Caco-2 (cell line): ENCODE data around the gene SLC6A13. TPM values are rescaled to one million over a fixed set of nuclear protein-coding genes. Genes with fewer than 3 reads are reported as not detected.

Source experiments
- BruUV-seq: library from RNA; stranded (reverse); fragments of 400-500 nt; replicated peaks from 2 replicates; lab custom pipeline; 2021; lab: Mats Ljungman, UMichigan
- CTCF ChIA-PET: fragments of 300-600 bp; sonication (Branson Sonifier 250); formaldehyde crosslinking; loops from one replicate; lab custom pipeline; 2022; ENCODE audit warnings: antibody characterized with exemption; lab: Charles Lee
- POLR2A ChIA-PET: fragments of 300-600 bp; sonication (Branson Sonifier 250); formaldehyde crosslinking; loops from one replicate; lab custom pipeline; 2022; ENCODE audit warnings: antibody characterized with exemption; lab: Charles Lee
- DNase-seq, 2 experiments: peaks; one replicate each; pipeline versions ENCODE4 v3.0.0 to v3.0.0-alpha.2; 2020 to 2022
- H3K27me3 ChIP-seq: replicated peaks from 2 replicates; pipeline ENCODE4 v1.6.0; 2011; ENCODE audit warnings: low read length; ENCODE audit not compliant: control insufficient read depth, insufficient read depth
- H3K36me3 ChIP-seq: 2 replicates; pipeline ENCODE4 v1.5.1; 2011; ENCODE audit warnings: low read length; ENCODE audit not compliant: control insufficient read depth, insufficient read depth
- H3K4me1 ChIP-seq: fragments of 250-450 bp; sonication (Bioruptor Pico); 2 replicates; pipeline ENCODE4 v1.5.1; 2020; ENCODE audit warnings: mild to moderate bottlenecking
- H3K4me3 ChIP-seq: 2 replicates; pipeline ENCODE4 v1.5.1; 2011; ENCODE audit warnings: low read depth, mild to moderate bottlenecking, control low read depth, low read length
- H3K9me3 ChIP-seq: fragments of 250-450 bp; sonication (Bioruptor Pico); 2 replicates; pipeline ENCODE4 v1.5.1; 2020; ENCODE audit warnings: mild to moderate bottlenecking, moderate library complexity
- H3K27ac Mint-ChIP-seq: one replicate; pipeline ENCODE4 v1.8.0; 2022; ENCODE audit warnings: mixed read lengths; ENCODE audit not compliant: unreplicated experiment
- H3K27me3 Mint-ChIP-seq: one replicate; pipeline ENCODE4 v1.8.0; 2022; ENCODE audit warnings: mixed read lengths; ENCODE audit not compliant: insufficient read depth, unreplicated experiment
- H3K36me3 Mint-ChIP-seq: one replicate; pipeline ENCODE4 v1.8.0; 2022; ENCODE audit warnings: mild to moderate bottlenecking, mixed read lengths; ENCODE audit not compliant: insufficient read depth, unreplicated experiment
- H3K4me1 Mint-ChIP-seq: one replicate; pipeline ENCODE4 v1.8.0; 2022; ENCODE audit warnings: low read depth, mixed read lengths; ENCODE audit not compliant: unreplicated experiment
- H3K4me3 Mint-ChIP-seq: one replicate; pipeline ENCODE4 v1.8.0; 2022; ENCODE audit warnings: mild to moderate bottlenecking, moderate library complexity, mixed read lengths; ENCODE audit not compliant: unreplicated experiment
- H3K9me3 Mint-ChIP-seq: one replicate; pipeline ENCODE4 v1.8.0; 2022; ENCODE audit warnings: mixed read lengths; ENCODE audit not compliant: unreplicated experiment
- CTCF ChIP-seq, 2 experiments: fragments of 200-600 bp in 1 of 2; IDR thresholded peaks; 1 replicate in 1 of 2; 2 replicates in 1 of 2; pipeline versions ENCODE4 v1.5.1 to v1.8.0; 2011 to 2022; ENCODE audit warnings: antibody characterized with exemption in 1 of 2, control low read depth in 1 of 2, inconsistent platforms in 1 of 2, low read depth in 1 of 2, low read length in 1 of 2, mild to moderate bottlenecking in 1 of 2, moderate library complexity in 1 of 2; ENCODE audit not compliant: insufficient read depth in 1 of 2, severe bottlenecking in 1 of 2, unreplicated experiment in 1 of 2
- intact Hi-C: fragments of 100-400 bp; cut with micrococcal nuclease; formaldehyde crosslinking; loops from one replicate; pipeline ENCODE4 v1.10.0; 2022; ENCODE audit not compliant: unreplicated experiment
- total RNA-seq: library from RNA; stranded (reverse); gene quantifications from 2 replicates; pipeline ENCODE4 v1.2.3, GENCODE V29; 2022

SLC6A13 gene
- total RNA-seq, 1 experiment from 2014 or later = 1.0 TPM

GRCh38 chr12:195156-195555 lies 67.5 kb downstream of the SLC6A13 start:
- Mint-ChIP-seq H3K4me3 (no peak overlapping the region), H3K27me3 (peaks cover 12% of the 10 kb centered on the region), H3K9me3 (no peaks in the 10 kb centered on the region), H3K27ac (no peak overlapping the region), H3K36me3 (no peaks in the 10 kb centered on the region), H3K4me1 (no peaks in the 10 kb centered on the region)
- DNase-seq = no peak
- POLR2A ChIA-PET = no interaction called here
- no peak for TF ChIP-seq CTCF (IDR thresholded peaks at IDR 0.05; ENCODE audit: insufficient read depth in 1 of 2, low read depth in 1 of 2, low read length in 1 of 2, severe bottlenecking in 1 of 2, unreplicated experiment in 1 of 2)
- Histone ChIP-seq H3K4me1 (0 out of 2 replicates have a peak, but pooled peaks cover 4% of the 10 kb centered on the region), H3K27me3 (no peaks in the 10 kb centered on the region), H3K36me3 (no peaks in the 10 kb centered on the region), H3K9me3 (no peaks in the 10 kb centered on the region), H3K4me3 (no peak overlapping the region)
- intact Hi-C loops = no loop called here
- no TSS peak for BruUV-seq
- CTCF ChIA-PET = no interaction called here

DNA sequence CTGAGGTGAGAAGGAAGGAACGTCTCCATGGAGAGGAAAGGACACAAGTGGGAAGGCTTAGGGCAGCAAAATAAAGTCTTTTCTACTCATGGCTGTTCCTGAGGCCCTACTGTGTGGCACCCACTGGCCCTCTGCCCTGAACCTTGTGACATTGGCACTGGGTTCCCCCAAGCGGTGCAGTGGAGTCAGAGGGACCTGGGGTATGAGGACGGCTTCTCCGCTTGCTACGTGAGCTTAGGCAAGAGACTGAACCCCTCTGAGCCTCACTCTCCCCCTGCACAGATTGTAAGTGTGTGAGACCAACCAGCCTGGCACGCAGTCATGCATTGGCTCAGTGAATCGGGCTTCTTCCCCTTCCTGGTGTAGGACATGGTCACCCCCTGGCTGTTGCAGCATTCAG lies 68.4 kb downstream of the SLC6A13 start:
- CTCF ChIA-PET = no interaction called here
- no peak for TF ChIP-seq CTCF (IDR thresholded peaks at IDR 0.05; ENCODE audit: insufficient read depth in 1 of 2, low read depth in 1 of 2, low read length in 1 of 2, severe bottlenecking in 1 of 2, unreplicated experiment in 1 of 2)
- Mint-ChIP-seq H3K27ac (no peak overlapping the region), H3K36me3 (no peaks in the 10 kb centered on the region), H3K4me3 (no peak overlapping the region), H3K4me1 (no peaks in the 10 kb centered on the region), H3K27me3 (peaks cover 12% of the 10 kb centered on the region), H3K9me3 (no peaks in the 10 kb centered on the region)
- POLR2A ChIA-PET = no interaction called here
- BruUV-seq = no TSS peak
- no peaks in the 10 kb centered on the region for H3K9me3 ChIP-seq
- no peaks in the 10 kb centered on the region for H3K27me3 ChIP-seq
- DNase-seq = no peak
- H3K4me3 ChIP-seq = no peak overlapping the region
- intact Hi-C loops = no loop called here
- H3K36me3 ChIP-seq = no peaks in the 10 kb centered on the region
- no peaks in the 10 kb centered on the region for H3K4me1 ChIP-seq

GRCh38 chr12:193261-193660 lies 69.4 kb downstream of the SLC6A13 start:
- H3K4me3 Mint-ChIP-seq = no peak overlapping the region
- no peaks in the 10 kb centered on the region for H3K9me3 Mint-ChIP-seq
- H3K4me3 ChIP-seq = no peak overlapping the region
- intact Hi-C loops = no loop called here
- TF ChIP-seq CTCF (IDR thresholded peaks at IDR 0.05; ENCODE audit: insufficient read depth in 1 of 2, low read depth in 1 of 2, low read length in 1 of 2, severe bottlenecking in 1 of 2, unreplicated experiment in 1 of 2) = no peak
- H3K4me1 ChIP-seq = no peaks in the 10 kb centered on the region
- H3K4me1 Mint-ChIP-seq = no peaks in the 10 kb centered on the region
- CTCF ChIA-PET = no interaction called here
- POLR2A ChIA-PET = no interaction called here
- H3K36me3 ChIP-seq = no peaks in the 10 kb centered on the region
- no TSS peak for BruUV-seq
- peaks cover 12% of the 10 kb centered on the region for H3K27me3 Mint-ChIP-seq
- DNase-seq = no peak
- H3K9me3 ChIP-seq = no peaks in the 10 kb centered on the region
- no peaks in the 10 kb centered on the region for H3K36me3 Mint-ChIP-seq
- H3K27me3 ChIP-seq = no peaks in the 10 kb centered on the region
- no peak overlapping the region for H3K27ac Mint-ChIP-seq
